HL-60 (cell line): ENCODE results near the gene GTF2A1.

ENCODE experiments used
- DNase-seq, 2 experiments: peaks; one replicate each; pipeline ENCODE4 v3.0.0-alpha.2; 2010 to 2020; ENCODE audit warnings: low read depth in 1 of 2, low spot score in 1 of 2
- H3K27ac ChIP-seq: fragments of 250-450 bp; sonication (Bioruptor Pico); replicated peaks from 2 replicates; pipeline ENCODE4 v1.5.1; 2020; ENCODE audit warnings: mild to moderate bottlenecking, moderate library complexity
- H3K27me3 ChIP-seq: fragments of 250-450 bp; sonication (Bioruptor Pico); 2 replicates; pipeline ENCODE4 v1.5.1; 2021; ENCODE audit warnings: mild to moderate bottlenecking, moderate library complexity; ENCODE audit not compliant: insufficient read depth, poor library complexity, severe bottlenecking
- H3K4me3 ChIP-seq: replicated peaks from 2 replicates; pipeline ENCODE4 v1.5.1; 2011; ENCODE audit warnings: mild to moderate bottlenecking, control low read depth, low read length; ENCODE audit not compliant: insufficient read depth
- GABPA ChIP-seq: IDR thresholded peaks from 2 replicates; pipeline ENCODE4 v1.6.1; 2012; ENCODE audit warnings: low read depth
- POLR2AphosphoS5 ChIP-seq: IDR thresholded peaks from 2 replicates; pipeline ENCODE4 v1.6.1; 2012; ENCODE audit warnings: low read depth
- SPI1 ChIP-seq: IDR thresholded peaks from 2 replicates; pipeline ENCODE4 v1.6.1; 2012; ENCODE audit warnings: low read depth, mild to moderate bottlenecking, borderline replicate concordance
- TF ChIP-seq, protein P1 (sequence below): IDR thresholded peaks from one replicate; pipeline ENCODE4 v1.5.1; 2011; ENCODE audit warnings: low read length, control low read depth, inconsistent platforms; ENCODE audit not compliant: insufficient read depth
- TF ChIP-seq, protein P2 (sequence below): IDR thresholded peaks from 2 replicates; pipeline ENCODE4 v1.6.1; 2012; ENCODE audit warnings: low read depth; ENCODE audit not compliant: insufficient replicate concordance

The GTF2A1 gene

DNA sequence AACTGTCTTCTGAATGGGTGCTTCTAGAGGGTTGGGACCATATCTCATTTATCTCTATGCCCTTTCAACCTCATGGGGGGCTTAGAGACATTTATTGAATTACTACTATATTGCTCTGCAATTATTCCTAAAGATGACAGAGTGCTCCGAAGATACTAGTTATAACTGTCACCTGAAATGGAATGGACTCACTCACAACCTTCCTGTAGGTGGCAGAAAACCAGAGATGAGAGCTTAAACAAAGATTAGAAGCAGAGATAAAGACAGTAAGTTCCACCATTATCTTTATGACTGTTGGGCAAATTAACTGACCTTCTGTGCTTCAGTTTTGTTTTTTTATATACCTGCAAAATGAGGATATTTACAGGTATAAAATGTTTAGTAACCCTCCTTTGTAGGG lies 31.5 kb upstream of the GTF2A1 start:
- no peaks in the 10 kb centered on the region for H3K27me3 ChIP-seq
- no peak for TF ChIP-seq SPI1
- TF ChIP-seq POLR2AphosphoS5: no peak
- TF ChIP-seq, protein P1, sequence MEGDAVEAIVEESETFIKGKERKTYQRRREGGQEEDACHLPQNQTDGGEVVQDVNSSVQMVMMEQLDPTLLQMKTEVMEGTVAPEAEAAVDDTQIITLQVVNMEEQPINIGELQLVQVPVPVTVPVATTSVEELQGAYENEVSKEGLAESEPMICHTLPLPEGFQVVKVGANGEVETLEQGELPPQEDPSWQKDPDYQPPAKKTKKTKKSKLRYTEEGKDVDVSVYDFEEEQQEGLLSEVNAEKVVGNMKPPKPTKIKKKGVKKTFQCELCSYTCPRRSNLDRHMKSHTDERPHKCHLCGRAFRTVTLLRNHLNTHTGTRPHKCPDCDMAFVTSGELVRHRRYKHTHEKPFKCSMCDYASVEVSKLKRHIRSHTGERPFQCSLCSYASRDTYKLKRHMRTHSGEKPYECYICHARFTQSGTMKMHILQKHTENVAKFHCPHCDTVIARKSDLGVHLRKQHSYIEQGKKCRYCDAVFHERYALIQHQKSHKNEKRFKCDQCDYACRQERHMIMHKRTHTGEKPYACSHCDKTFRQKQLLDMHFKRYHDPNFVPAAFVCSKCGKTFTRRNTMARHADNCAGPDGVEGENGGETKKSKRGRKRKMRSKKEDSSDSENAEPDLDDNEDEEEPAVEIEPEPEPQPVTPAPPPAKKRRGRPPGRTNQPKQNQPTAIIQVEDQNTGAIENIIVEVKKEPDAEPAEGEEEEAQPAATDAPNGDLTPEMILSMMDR: no peak
- no peak for TF ChIP-seq GABPA
- TF ChIP-seq, protein P2, sequence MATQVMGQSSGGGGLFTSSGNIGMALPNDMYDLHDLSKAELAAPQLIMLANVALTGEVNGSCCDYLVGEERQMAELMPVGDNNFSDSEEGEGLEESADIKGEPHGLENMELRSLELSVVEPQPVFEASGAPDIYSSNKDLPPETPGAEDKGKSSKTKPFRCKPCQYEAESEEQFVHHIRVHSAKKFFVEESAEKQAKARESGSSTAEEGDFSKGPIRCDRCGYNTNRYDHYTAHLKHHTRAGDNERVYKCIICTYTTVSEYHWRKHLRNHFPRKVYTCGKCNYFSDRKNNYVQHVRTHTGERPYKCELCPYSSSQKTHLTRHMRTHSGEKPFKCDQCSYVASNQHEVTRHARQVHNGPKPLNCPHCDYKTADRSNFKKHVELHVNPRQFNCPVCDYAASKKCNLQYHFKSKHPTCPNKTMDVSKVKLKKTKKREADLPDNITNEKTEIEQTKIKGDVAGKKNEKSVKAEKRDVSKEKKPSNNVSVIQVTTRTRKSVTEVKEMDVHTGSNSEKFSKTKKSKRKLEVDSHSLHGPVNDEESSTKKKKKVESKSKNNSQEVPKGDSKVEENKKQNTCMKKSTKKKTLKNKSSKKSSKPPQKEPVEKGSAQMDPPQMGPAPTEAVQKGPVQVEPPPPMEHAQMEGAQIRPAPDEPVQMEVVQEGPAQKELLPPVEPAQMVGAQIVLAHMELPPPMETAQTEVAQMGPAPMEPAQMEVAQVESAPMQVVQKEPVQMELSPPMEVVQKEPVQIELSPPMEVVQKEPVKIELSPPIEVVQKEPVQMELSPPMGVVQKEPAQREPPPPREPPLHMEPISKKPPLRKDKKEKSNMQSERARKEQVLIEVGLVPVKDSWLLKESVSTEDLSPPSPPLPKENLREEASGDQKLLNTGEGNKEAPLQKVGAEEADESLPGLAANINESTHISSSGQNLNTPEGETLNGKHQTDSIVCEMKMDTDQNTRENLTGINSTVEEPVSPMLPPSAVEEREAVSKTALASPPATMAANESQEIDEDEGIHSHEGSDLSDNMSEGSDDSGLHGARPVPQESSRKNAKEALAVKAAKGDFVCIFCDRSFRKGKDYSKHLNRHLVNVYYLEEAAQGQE: no peak
- no peak overlapping the region for H3K27ac ChIP-seq
- no peak overlapping the region for H3K4me3 ChIP-seq
- no peak for DNase-seq

DNA sequence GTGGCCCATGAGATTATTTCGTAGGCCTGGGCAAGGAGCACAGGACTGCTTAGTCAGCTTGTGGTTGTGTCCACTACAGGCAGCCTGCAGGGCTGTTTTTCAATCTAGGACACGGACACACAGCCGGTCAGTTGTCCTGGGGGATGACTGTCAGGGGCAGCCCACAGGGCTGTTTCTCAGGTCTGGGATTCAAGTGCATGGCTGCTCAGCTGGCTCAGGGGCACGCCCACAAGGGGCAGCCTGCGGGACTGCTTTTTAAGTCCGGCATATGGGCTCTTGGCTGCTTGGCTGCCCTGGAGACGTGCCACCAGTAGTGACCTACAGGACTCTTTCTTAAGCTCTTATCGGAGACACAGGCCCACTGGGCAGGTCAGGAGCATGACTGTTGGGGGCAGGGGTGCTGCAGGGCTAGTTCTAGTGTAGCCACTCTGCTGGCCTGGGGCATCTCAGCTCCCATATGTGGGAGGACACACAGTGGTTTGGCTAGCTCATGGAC lies 26.6 kb upstream of the GTF2A1 start:
- H3K27me3 ChIP-seq: no peaks in the 10 kb centered on the region
- no peak overlapping the region for H3K27ac ChIP-seq
- DNase-seq: no peak
- no peak overlapping the region for H3K4me3 ChIP-seq
- TF ChIP-seq GABPA: no peak
- TF ChIP-seq, protein P1: no peak
- TF ChIP-seq, protein P2: no peak
- TF ChIP-seq POLR2AphosphoS5: no peak
- TF ChIP-seq SPI1: no peak

DNA sequence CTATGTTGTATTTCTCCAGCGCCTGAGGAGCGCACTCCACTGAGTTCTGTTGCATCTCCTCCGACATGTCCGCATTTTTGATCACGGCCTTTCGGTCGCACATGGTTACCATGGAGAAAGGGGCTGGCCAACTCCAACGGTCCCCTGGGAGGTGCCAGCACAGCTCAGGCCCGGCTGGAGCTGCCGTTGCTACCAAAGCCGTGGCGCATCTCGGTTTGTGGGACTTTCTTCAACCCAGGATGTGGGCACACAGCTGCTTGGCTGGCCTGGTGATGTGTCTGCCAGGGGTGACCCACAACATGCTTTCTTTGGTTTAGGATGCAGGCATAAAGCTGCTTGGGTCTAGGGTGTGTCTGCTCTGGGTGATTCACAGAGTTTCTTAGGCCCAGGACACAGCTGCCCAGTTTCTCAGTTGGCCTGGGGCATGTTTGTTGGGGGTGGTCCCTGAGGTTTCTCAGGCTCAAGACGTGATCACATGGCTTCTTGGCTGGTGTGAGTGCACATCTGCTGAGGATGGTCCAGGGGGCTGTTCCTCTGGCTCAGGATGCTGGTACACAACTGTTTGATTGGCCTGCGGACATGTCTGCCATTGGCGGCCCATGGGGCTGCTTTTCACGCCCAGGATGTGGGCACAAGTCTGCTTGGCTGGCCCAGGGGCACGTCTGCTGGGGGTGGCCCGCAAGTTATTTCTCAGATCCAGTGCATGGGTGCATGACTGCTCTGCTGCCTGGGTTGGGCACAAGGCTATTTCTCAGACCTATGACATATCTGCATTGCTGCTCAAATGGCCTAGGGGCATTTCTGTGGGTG lies 25.9 kb upstream of the GTF2A1 start:
- DNase-seq: no peak
- TF ChIP-seq, protein P2: no peak
- no peak overlapping the region for H3K4me3 ChIP-seq
- H3K27ac ChIP-seq: no peak overlapping the region
- no peaks in the 10 kb centered on the region for H3K27me3 ChIP-seq
